GM21786 (cell line): Measurements from ENCODE around the gene DUSP3.
"Not testable (repeated sequence)": the region's sequence is repeated elsewhere in the genome, so short reads cannot be mapped to it uniquely, and the experiment has no call there.

Source experiments
- ATAC-seq: cut with Tn5 transposase; IDR thresholded peaks from one replicate; pipeline ENCODE4 v1.9.1; 2021; ENCODE audit not compliant: unreplicated experiment

DUSP3 gene

GRCh38 chr17:43801844-43802243 is 23.1 kb upstream of the DUSP3 start:
- ATAC-seq, result no peak

GRCh38 chr17:43800736-43801135 is 22.0 kb upstream of the DUSP3 start:
- ATAC-seq, result no peak

- ATAC-seq, result no peak
These were observed 20.3 kb upstream of the DUSP3 start for GRCh38 chr17:43799047-43799446.

- ATAC-seq, result not testable (repeated sequence)
These were observed 19.2 kb upstream of the DUSP3 start for GRCh38 chr17:43798024-43798423.

GRCh38 chr17:43792668-43793067 is 13.9 kb upstream of the DUSP3 start:
- ATAC-seq, result not testable (repeated sequence)

GRCh38 chr17:43791589-43791988 is 12.8 kb upstream of the DUSP3 start:
- ATAC-seq, result no peak

- no peak for ATAC-seq
These were observed 11.6 kb upstream of the DUSP3 start for GRCh38 chr17:43790311-43790940.

GRCh38 chr17:43789482-43789881 is 10.7 kb upstream of the DUSP3 start:
- no peak for ATAC-seq

- ATAC-seq, result no peak
These were observed 9.8 kb upstream of the DUSP3 start for GRCh38 chr17:43788540-43788939.

- ATAC-seq, result no peak
These were observed 9.0 kb upstream of the DUSP3 start for GRCh38 chr17:43787728-43788127.

GRCh38 chr17:43784628-43785101 is 5.9 kb upstream of the DUSP3 start:
- no peak for ATAC-seq

- no peak for ATAC-seq
These were observed 5.3 kb upstream of the DUSP3 start for GRCh38 chr17:43784068-43784467.

- no peak for ATAC-seq
These were observed 4.3 kb upstream of the DUSP3 start for GRCh38 chr17:43782913-43783680.

GRCh38 chr17:43780135-43780534 is 1.4 kb upstream of the DUSP3 start, which contains the start of gene CFAP97D1:
Gene CFAP97D1 (plus strand): TSS chr17:43780435. CDS start chr17:43780463, 28 bp downstream.
- no peak for ATAC-seq

GRCh38 chr17:43779145-43780125 is 658 bp upstream of the DUSP3 start:
- ATAC-seq, result no peak

- no peak for ATAC-seq
These were observed 4.2 kb downstream of the DUSP3 start for GRCh38 chr17:43774304-43775250.

- no peak for ATAC-seq
These were observed 5.7 kb downstream of the DUSP3 start for GRCh38 chr17:43772877-43773648.

- ATAC-seq, result no peak
These were observed 7.3 kb downstream of the DUSP3 start for GRCh38 chr17:43771463-43771862.

GRCh38 chr17:43770957-43771356 is 7.8 kb downstream of the DUSP3 start:
- no peak for ATAC-seq
